SK-N-SH treated with all-trans-retinoic acid at 6 μM for 48 hours (cell line): ENCODE results near the gene ARID1A.
"Not testable (repeated sequence)": the region's sequence is repeated elsewhere in the genome, so short reads cannot be mapped to it uniquely, and the experiment has no call there.

ENCODE experiments used
- ATAC-seq: fragments of 200-7000 bp; cut with Tn5 transposase; 3 replicates; pipeline ENCODE4 v1.9.1; 2020; ENCODE audit warnings: mild to moderate bottlenecking, moderate library complexity
- ARNTL ChIP-seq: fragments of 450-650 bp; formaldehyde crosslinking; IDR thresholded peaks from 2 replicates; pipeline ENCODE4 v1.5.0; 2020; ENCODE audit warnings: low read depth, mild to moderate bottlenecking, moderate library complexity, borderline replicate concordance
- BACH2 ChIP-seq: fragments of 250-450 bp; sonication (Bioruptor Pico); IDR thresholded peaks from 2 replicates; pipeline ENCODE4 v1.9.0; 2021; ENCODE audit warnings: mild to moderate bottlenecking, borderline replicate concordance
- CREB5 ChIP-seq: fragments of 250-450 bp; sonication (Bioruptor Pico); IDR thresholded peaks from 2 replicates; pipeline ENCODE4 v1.5.1; 2020; ENCODE audit warnings: low read depth, mild to moderate bottlenecking, moderate library complexity
- CSDC2 ChIP-seq: fragments of 250-450 bp; sonication (Bioruptor Pico); IDR thresholded peaks from 2 replicates; pipeline ENCODE4 v1.5.0; 2020; ENCODE audit warnings: mild to moderate bottlenecking, moderate library complexity
- GLIS3 ChIP-seq: fragments of 250-450 bp; sonication (Bioruptor Pico); IDR thresholded peaks from 2 replicates; pipeline ENCODE4 v1.5.0; 2020; ENCODE audit warnings: mild to moderate bottlenecking, moderate library complexity
- ISL1 ChIP-seq: fragments of 250-450 bp; sonication (Bioruptor Pico); IDR thresholded peaks from 2 replicates; pipeline ENCODE4 v2.1.2; 2022; ENCODE audit warnings: mild to moderate bottlenecking, moderate library complexity
- OSR1 ChIP-seq: fragments of 250-450 bp; sonication (Bioruptor Pico); IDR thresholded peaks from 2 replicates; pipeline ENCODE4 v1.8.0; 2022; ENCODE audit warnings: moderate library complexity, mild to moderate bottlenecking, inconsistent platforms
- PATZ1 ChIP-seq: fragments of 250-450 bp; sonication (Bioruptor Pico); IDR thresholded peaks from 2 replicates; pipeline ENCODE4 v1.8.0; 2020; ENCODE audit warnings: mild to moderate bottlenecking, moderate library complexity, borderline replicate concordance
- RARB ChIP-seq: fragments of 250-450 bp; sonication (Bioruptor Pico); IDR thresholded peaks from 2 replicates; pipeline ENCODE4 v1.8.0; 2021; ENCODE audit warnings: mild to moderate bottlenecking, moderate library complexity
- SNAI2 ChIP-seq: fragments of 250-450 bp; sonication (Bioruptor Pico); IDR thresholded peaks from 2 replicates; pipeline ENCODE4 v1.5.0; 2020; ENCODE audit warnings: mild to moderate bottlenecking, moderate library complexity
- TCF4 ChIP-seq: fragments of 250-450 bp; sonication (Bioruptor Pico); IDR thresholded peaks from 2 replicates; pipeline ENCODE4 v1.8.0; 2021; ENCODE audit warnings: mild to moderate bottlenecking, moderate library complexity, borderline replicate concordance
- TSHZ2 ChIP-seq: fragments of 250-450 bp; sonication (Bioruptor Pico); IDR thresholded peaks from 2 replicates; pipeline ENCODE4 v1.5.0; 2020; ENCODE audit warnings: mild to moderate bottlenecking, moderate library complexity
- ZC3H10 ChIP-seq: fragments of 250-450 bp; sonication (Bioruptor Pico); IDR thresholded peaks from 2 replicates; pipeline ENCODE4 v1.5.1; 2021; ENCODE audit warnings: mild to moderate bottlenecking, moderate library complexity
- ZFP3 ChIP-seq: fragments of 250-450 bp; sonication (Bioruptor Pico); IDR thresholded peaks from 2 replicates; pipeline ENCODE4 v1.5.0; 2020; ENCODE audit warnings: mild to moderate bottlenecking, moderate library complexity
- ZFP30 ChIP-seq: fragments of 450-650 bp; formaldehyde crosslinking; IDR thresholded peaks from 2 replicates; pipeline ENCODE4 v1.5.0; 2022; ENCODE audit warnings: mild to moderate bottlenecking, moderate library complexity
- ZNF565 ChIP-seq: fragments of 450-650 bp; formaldehyde crosslinking; conservative IDR thresholded peaks from 2 replicates; pipeline ENCODE4 v1.5.0; 2020; ENCODE audit warnings: low read depth, mild to moderate bottlenecking, moderate library complexity
- ZNF70 ChIP-seq: fragments of 450-650 bp; formaldehyde crosslinking; IDR thresholded peaks from 2 replicates; pipeline ENCODE4 v1.5.0; 2020; ENCODE audit warnings: mild to moderate bottlenecking, moderate library complexity
- TF ChIP-seq, protein P1 (sequence below): fragments of 250-450 bp; sonication (Bioruptor Pico); IDR thresholded peaks from 2 replicates; pipeline ENCODE4 v1.8.0; 2021; ENCODE audit warnings: low read depth, mild to moderate bottlenecking, moderate library complexity, borderline replicate concordance

The ARID1A gene

GRCh38 chr1:26725904-26726303 lies 30.1 kb downstream of the ARID1A start:
- not testable (repeated sequence) for ATAC-seq

- TF ChIP-seq CSDC2 (CRISPR knock-in tag) (no peak), TCF4 (no peak), ZFP3 (no peak), CREB5 (CRISPR knock-in tag) (no peak), SNAI2 (CRISPR knock-in tag) (no peak), ZNF565 (CRISPR knock-in tag) (no peak), ISL1 (CRISPR knock-in tag) (no peak)
- ATAC-seq: no peak
These were observed 31.0 kb downstream of the ARID1A start for GRCh38 chr1:26726784-26727183.

GRCh38 chr1:26727476-26727875 lies 31.7 kb downstream of the ARID1A start:
- TF ChIP-seq ZNF70 (CRISPR knock-in tag) (no peak), SNAI2 (CRISPR knock-in tag) (no peak), ZFP3 (no peak), TCF4 (no peak), ZC3H10 (no peak)
- TF ChIP-seq, protein P1, sequence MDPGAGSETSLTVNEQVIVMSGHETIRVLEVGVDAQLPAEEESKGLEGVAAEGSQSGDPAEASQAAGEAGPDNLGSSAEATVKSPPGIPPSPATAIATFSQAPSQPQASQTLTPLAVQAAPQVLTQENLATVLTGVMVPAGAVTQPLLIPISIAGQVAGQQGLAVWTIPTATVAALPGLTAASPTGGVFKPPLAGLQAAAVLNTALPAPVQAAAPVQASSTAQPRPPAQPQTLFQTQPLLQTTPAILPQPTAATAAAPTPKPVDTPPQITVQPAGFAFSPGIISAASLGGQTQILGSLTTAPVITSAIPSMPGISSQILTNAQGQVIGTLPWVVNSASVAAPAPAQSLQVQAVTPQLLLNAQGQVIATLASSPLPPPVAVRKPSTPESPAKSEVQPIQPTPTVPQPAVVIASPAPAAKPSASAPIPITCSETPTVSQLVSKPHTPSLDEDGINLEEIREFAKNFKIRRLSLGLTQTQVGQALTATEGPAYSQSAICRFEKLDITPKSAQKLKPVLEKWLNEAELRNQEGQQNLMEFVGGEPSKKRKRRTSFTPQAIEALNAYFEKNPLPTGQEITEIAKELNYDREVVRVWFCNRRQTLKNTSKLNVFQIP (CRISPR knock-in tag): no peak
- no peak for ATAC-seq

DNA sequence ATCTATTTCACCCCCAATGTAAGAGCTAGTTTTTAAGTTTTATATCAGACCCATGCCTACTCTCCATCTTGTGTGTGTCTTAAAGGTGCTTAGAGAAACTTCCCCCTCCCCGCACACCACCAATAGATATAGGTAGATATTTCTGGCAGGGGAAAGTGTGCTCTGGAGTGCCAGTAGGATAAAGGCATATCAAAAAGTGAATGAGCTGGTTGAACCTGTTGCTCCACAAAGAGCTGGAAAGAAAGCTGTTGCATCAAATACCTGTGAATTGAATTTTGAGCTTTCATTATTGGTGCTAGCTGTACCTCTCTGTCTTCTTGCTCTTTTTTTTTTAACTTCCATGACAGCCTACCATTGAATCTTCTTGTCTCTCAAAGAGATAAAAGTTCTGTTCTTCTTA lies 32.8 kb downstream of the ARID1A start:
- no peak for TF ChIP-seq ARNTL (CRISPR knock-in tag)
- ATAC-seq: no peak

DNA sequence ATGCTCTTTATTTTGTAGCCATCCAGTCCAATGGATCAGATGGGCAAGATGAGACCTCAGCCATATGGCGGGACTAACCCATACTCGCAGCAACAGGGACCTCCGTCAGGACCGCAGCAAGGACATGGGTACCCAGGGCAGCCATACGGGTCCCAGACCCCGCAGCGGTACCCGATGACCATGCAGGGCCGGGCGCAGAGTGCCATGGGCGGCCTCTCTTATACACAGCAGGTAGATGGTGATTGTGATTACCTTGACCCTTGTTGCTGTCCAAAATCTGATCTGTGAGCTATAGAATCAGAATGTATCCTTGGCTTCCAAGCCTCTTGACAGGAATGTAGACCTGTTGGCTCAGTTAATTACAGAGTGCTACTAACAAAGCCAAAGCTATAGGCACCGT lies 33.8 kb downstream of the ARID1A start:
- ATAC-seq: no peak
- TF ChIP-seq TCF4 (no peak), BACH2 (CRISPR knock-in tag) (no peak), ZFP30 (CRISPR knock-in tag) (no peak), ZFP3 (no peak)

DNA sequence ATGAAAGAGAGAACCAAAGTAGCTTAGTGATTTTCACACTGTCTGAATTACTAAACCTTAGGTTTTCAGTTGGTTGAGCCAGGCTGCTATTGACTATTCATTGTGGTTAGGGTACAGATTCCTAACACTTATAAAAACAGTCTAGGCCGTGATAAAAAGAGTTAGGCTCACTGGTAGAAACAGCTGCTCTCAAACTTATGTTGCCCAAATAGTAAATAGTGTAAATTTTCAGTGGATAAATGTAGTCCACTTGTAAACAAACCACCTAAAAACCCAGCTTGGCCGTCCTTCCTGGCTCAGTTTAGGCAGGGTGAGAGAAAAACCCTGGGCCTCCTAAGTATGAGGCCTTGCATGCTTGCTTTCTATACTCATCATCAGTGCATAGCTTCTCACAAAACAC lies 34.9 kb downstream of the ARID1A start:
- ATAC-seq: no peak
- TF ChIP-seq CREB5 (CRISPR knock-in tag) (no peak), TSHZ2 (no peak)

DNA sequence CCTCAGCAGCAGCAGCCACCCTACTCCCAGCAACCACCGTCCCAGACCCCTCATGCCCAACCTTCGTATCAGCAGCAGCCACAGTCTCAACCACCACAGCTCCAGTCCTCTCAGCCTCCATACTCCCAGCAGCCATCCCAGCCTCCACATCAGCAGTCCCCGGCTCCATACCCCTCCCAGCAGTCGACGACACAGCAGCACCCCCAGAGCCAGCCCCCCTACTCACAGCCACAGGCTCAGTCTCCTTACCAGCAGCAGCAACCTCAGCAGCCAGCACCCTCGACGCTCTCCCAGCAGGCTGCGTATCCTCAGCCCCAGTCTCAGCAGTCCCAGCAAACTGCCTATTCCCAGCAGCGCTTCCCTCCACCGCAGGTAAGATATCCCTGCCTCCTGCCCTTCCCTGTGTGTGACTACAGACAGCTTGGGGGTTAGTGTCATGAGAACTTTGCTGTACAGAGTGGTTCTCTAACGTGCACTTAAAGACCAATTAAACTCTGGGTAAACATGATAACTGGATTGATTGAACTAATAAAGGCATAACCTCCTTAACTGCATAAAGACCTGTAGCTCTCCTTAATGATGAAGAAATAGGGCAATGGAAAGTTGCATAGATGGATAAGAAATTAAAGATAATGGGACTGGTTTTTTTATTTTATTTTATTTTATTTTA lies 35.6 kb downstream of the ARID1A start:
- no peak for ATAC-seq
- TF ChIP-seq RARB (CRISPR knock-in tag) (no peak), TCF4 (no peak), SNAI2 (CRISPR knock-in tag) (no peak), CSDC2 (CRISPR knock-in tag) (no peak), BACH2 (CRISPR knock-in tag) (no peak), PATZ1 (CRISPR knock-in tag) (no peak), OSR1 (CRISPR knock-in tag) (no peak), ARNTL (CRISPR knock-in tag) (no peak), GLIS3 (CRISPR knock-in tag) (no peak), ZNF70 (CRISPR knock-in tag) (no peak), CREB5 (CRISPR knock-in tag) (no peak)
